Stimulated activated CD4-positive, alpha-beta T cell treated with anti-CD3 and anti-CD28 coated beads, Interleukin-12 subunit alpha, Interleukin-12 subunit beta, amount 100 ng/mL, for 4 hours (primary cell): Measurements from ENCODE around the gene ATXN7L3.

Experiments
- DNase-seq: peaks from one replicate; pipeline ENCODE4 v3.0.0-alpha.2; 2020

ATXN7L3 gene

GRCh38 chr17:44198721-44199552, 747 bp downstream of the ATXN7L3 start:
- peak; percentile 63 for DNase-seq

- no peak for DNase-seq
Observed at GRCh38 chr17:44197980-44198720, 1.5 kb downstream of the ATXN7L3 start.

GRCh38 chr17:44197107-44197506, 2.6 kb downstream of the ATXN7L3 start:
- DNase-seq = no peak

GRCh38 chr17:44193326-44194084, 6.2 kb downstream of the ATXN7L3 start:
- DNase-seq = no peak

- DNase-seq = no peak
Observed at GRCh38 chr17:44192750-44193149, 6.9 kb downstream of the ATXN7L3 start.

GRCh38 chr17:44191941-44192496, 7.7 kb downstream of the ATXN7L3 start:
- no peak for DNase-seq

- DNase-seq = no peak
Observed at GRCh38 chr17:44191369-44191768, 8.3 kb downstream of the ATXN7L3 start.

- DNase-seq = no peak
Observed at GRCh38 chr17:44190481-44190880, 9.2 kb downstream of the ATXN7L3 start.

GRCh38 chr17:44188576-44189403, 10.9 kb downstream of the ATXN7L3 start:
- DNase-seq = no peak

- DNase-seq = no peak
Observed at GRCh38 chr17:44187131-44187899, 12.4 kb downstream of the ATXN7L3 start.

- DNase-seq = peak; percentile 99
Observed at GRCh38 chr17:44186307-44187130, 13.2 kb downstream of the ATXN7L3 start, which contains the start of gene TMUB2. TMUB2 (plus strand) TSS chr17:44186972; CDS start chr17:44187709, 737 bp downstream.

GRCh38 chr17:44184212-44184810, 15.4 kb downstream of the ATXN7L3 start:
- DNase-seq = no peak

- DNase-seq = no peak
Observed at GRCh38 chr17:44183024-44183423, 16.7 kb downstream of the ATXN7L3 start.

- no peak for DNase-seq
Observed at GRCh38 chr17:44178133-44178532, 21.6 kb downstream of the ATXN7L3 start.

GRCh38 chr17:44177640-44178039, 22.0 kb downstream of the ATXN7L3 start:
- no peak for DNase-seq

- DNase-seq = no peak
Observed at GRCh38 chr17:44176671-44177501, 22.8 kb downstream of the ATXN7L3 start.

- DNase-seq = no peak
Observed at GRCh38 chr17:44176257-44176656, 23.4 kb downstream of the ATXN7L3 start.

- DNase-seq = no peak
Observed at GRCh38 chr17:44174427-44174826, 25.3 kb downstream of the ATXN7L3 start.

GRCh38 chr17:44171931-44172455, 27.7 kb downstream of the ATXN7L3 start:
- no peak for DNase-seq
